PC-9 (cell line): ENCODE data around the gene NEURL3.

Source experiments
- EZH2 ChIP-seq: fragments of 200-600 bp; sonication (generic); IDR thresholded peaks from 2 replicates; pipeline ENCODE4 v1.8.0; 2017; ENCODE audit warnings: antibody characterized with exemption, low read depth
- TF ChIP-seq, protein P1 (sequence below): fragments of 200-600 bp; sonication (generic); conservative IDR thresholded peaks from 2 replicates; pipeline ENCODE4 v1.6.1; 2017; ENCODE audit warnings: mixed run types, antibody characterized with exemption, mild to moderate bottlenecking, moderate library complexity

DNA sequence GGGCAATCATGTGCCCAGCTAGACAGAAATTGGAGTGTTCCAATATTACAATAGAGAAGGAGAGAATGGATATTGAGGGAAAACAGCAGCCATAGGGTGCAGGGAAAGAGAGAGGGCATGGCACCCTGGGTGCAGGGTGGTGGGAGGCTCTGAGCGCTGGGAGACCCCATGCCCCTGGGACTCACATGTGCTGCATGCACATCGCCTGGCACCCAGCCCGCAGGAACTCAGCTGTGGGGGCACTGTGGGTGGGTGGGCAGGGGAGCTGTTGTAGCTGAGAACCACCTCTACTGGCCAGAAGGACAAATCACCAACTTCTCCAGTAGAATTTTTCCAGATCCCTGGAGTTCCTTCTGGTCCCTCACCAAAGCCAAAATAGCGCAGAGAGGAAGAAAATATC lies 7.2 kb upstream of the NEURL3 start:
- TF ChIP-seq, protein P1, sequence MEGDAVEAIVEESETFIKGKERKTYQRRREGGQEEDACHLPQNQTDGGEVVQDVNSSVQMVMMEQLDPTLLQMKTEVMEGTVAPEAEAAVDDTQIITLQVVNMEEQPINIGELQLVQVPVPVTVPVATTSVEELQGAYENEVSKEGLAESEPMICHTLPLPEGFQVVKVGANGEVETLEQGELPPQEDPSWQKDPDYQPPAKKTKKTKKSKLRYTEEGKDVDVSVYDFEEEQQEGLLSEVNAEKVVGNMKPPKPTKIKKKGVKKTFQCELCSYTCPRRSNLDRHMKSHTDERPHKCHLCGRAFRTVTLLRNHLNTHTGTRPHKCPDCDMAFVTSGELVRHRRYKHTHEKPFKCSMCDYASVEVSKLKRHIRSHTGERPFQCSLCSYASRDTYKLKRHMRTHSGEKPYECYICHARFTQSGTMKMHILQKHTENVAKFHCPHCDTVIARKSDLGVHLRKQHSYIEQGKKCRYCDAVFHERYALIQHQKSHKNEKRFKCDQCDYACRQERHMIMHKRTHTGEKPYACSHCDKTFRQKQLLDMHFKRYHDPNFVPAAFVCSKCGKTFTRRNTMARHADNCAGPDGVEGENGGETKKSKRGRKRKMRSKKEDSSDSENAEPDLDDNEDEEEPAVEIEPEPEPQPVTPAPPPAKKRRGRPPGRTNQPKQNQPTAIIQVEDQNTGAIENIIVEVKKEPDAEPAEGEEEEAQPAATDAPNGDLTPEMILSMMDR, result no peak
- TF ChIP-seq EZH2, result no peak
